ENCODE results near the gene ATP6V0D1.

Gene ATP6V0D1

GRCh38 chr16:67463059-67463458, 17.9 kb downstream of the ATP6V0D1 start:
- H3K4me3 ChIP-seq (ENCODE audit: low read depth, low read length), result no peak overlapping the region

GRCh38 chr16:67462279-67462655, 18.7 kb downstream of the ATP6V0D1 start:
- no peak overlapping the region for H3K4me3 ChIP-seq (ENCODE audit: low read depth, low read length)

- H3K4me3 ChIP-seq (ENCODE audit: low read depth, low read length), result no peak overlapping the region
These were observed 19.2 kb downstream of the ATP6V0D1 start for GRCh38 chr16:67461600-67462278.

- no peak overlapping the region for H3K4me3 ChIP-seq (ENCODE audit: low read depth, low read length)
These were observed 20.0 kb downstream of the ATP6V0D1 start for GRCh38 chr16:67460961-67461360.

GRCh38 chr16:67460168-67460567, 20.8 kb downstream of the ATP6V0D1 start:
- H3K4me3 ChIP-seq (ENCODE audit: low read depth, low read length), result no peak overlapping the region

- H3K4me3 ChIP-seq (ENCODE audit: low read depth, low read length), result no peak overlapping the region
These were observed 21.2 kb downstream of the ATP6V0D1 start for GRCh38 chr16:67459861-67460150.

GRCh38 chr16:67459066-67459860, 21.7 kb downstream of the ATP6V0D1 start:
- no peak overlapping the region for H3K4me3 ChIP-seq (ENCODE audit: low read depth, low read length)

GRCh38 chr16:67458121-67458641, 22.8 kb downstream of the ATP6V0D1 start:
- H3K4me3 ChIP-seq (ENCODE audit: low read depth, low read length), result no peak overlapping the region

- no peak overlapping the region for H3K4me3 ChIP-seq (ENCODE audit: low read depth, low read length)
These were observed 23.3 kb downstream of the ATP6V0D1 start for GRCh38 chr16:67457611-67458010.

GRCh38 chr16:67456391-67457081, 24.4 kb downstream of the ATP6V0D1 start:
- no peak overlapping the region for H3K4me3 ChIP-seq (ENCODE audit: low read depth, low read length)

GRCh38 chr16:67454852-67455251, 26.1 kb downstream of the ATP6V0D1 start:
- no peak overlapping the region for H3K4me3 ChIP-seq (ENCODE audit: low read depth, low read length)

- no peak overlapping the region for H3K4me3 ChIP-seq (ENCODE audit: low read depth, low read length)
These were observed 26.9 kb downstream of the ATP6V0D1 start for GRCh38 chr16:67454104-67454503.

- H3K4me3 ChIP-seq (ENCODE audit: low read depth, low read length), result no peak overlapping the region
These were observed 29.1 kb downstream of the ATP6V0D1 start for GRCh38 chr16:67451704-67452435.

- H3K4me3 ChIP-seq (ENCODE audit: low read depth, low read length), result no peak overlapping the region
These were observed 29.8 kb downstream of the ATP6V0D1 start for GRCh38 chr16:67451061-67451703.

- no peak overlapping the region for H3K4me3 ChIP-seq (ENCODE audit: low read depth, low read length)
These were observed 31.2 kb downstream of the ATP6V0D1 start for GRCh38 chr16:67449739-67450138.

- no peak overlapping the region for H3K4me3 ChIP-seq (ENCODE audit: low read depth, low read length)
These were observed 31.6 kb downstream of the ATP6V0D1 start for GRCh38 chr16:67449336-67449735.

- H3K4me3 ChIP-seq (ENCODE audit: low read depth, low read length), result no peak overlapping the region
These were observed 32.4 kb downstream of the ATP6V0D1 start for GRCh38 chr16:67448580-67448979.

- H3K4me3 ChIP-seq (ENCODE audit: low read depth, low read length), result no peak overlapping the region
These were observed 33.4 kb downstream of the ATP6V0D1 start for GRCh38 chr16:67447508-67448076.

- H3K4me3 ChIP-seq (ENCODE audit: low read depth, low read length), result no peak overlapping the region
These were observed 33.9 kb downstream of the ATP6V0D1 start for GRCh38 chr16:67446968-67447507.
